ENCODE data around the gene PGAM5. TPM values are rescaled to one million over a fixed set of nuclear protein-coding genes. Genes with fewer than 3 reads are reported as not detected.
A peak's percentile ranks its signal among the peaks of the same experiment; 100 is the strongest.

The PGAM5 gene
- total and polyA plus RNA-seq, 9 of the 15 experiments (the other 6 are each of a cell fraction or from before 2014, with no cell fraction given) = 7.4 to 121 (median 69.5) TPM

GRCh38 chr12:132695431-132695830 lies 15.2 kb upstream of the PGAM5 start (continued):
- TF ChIP-seq GATA2 (CRISPR knock-in tag; IDR thresholded peaks at IDR 0.05) (no peak), ZBTB34 (CRISPR knock-in tag; IDR thresholded peaks at IDR 0.05) (no peak)

GRCh38 chr12:132698341-132698740 lies 12.3 kb upstream of the PGAM5 start:
- BruUV-seq (replicated peaks) = no TSS peak
- ChIA-PET POLR2A (interaction anchor here (1.2 kb wide), 1 partner anchor 8 kb away, joined by 3 read pairs; no protein-coding TSS in a partner anchor), CTCF (ENCODE audit: low intra/inter-chr PET ratio) (no interaction called here)
- Histone ChIP-seq H3K4me3 (no peak overlapping the region), H3K36me3 (ENCODE audit: control insufficient read depth, insufficient read depth, low read length) (peaks cover 71% of the 10 kb centered on the region; the same call in 2 of the 3 replicates), H3K9me1 (ENCODE audit: control insufficient read depth, insufficient read depth, low read length) (no peaks in the 10 kb centered on the region), H3K4me2 (ENCODE audit: insufficient read depth, low read length) (no peak overlapping the region), H3K27me3 (ENCODE audit: control insufficient read depth in 2 of 2, insufficient read depth in 2 of 2, low read length in 2 of 2) (no peaks in the 10 kb centered on the region), H3K4me1 (replicated peaks in 1 of 2; ENCODE audit: control insufficient read depth in 2 of 2, insufficient read depth in 2 of 2, low read length in 2 of 2) (peaks cover 0 to 7% of the 10 kb centered on the region in 2 experiments; a peak in 2 of 5 replicates), H3K79me2 (ENCODE audit: control insufficient read depth, insufficient read depth, low read length) (no peaks in the 10 kb centered on the region), H3K27ac (ENCODE audit: extremely low read depth, low read depth, low read length) (no peak overlapping the region), H4K20me1 (replicated peaks; ENCODE audit: control insufficient read depth, insufficient read depth, low read length) (no peaks in the 10 kb centered on the region), H2AFZ (ENCODE audit: low read depth, low read length) (no peak overlapping the region), H3K9me3 (replicated peaks; ENCODE audit: control insufficient read depth, insufficient read depth, low read depth, low read length) (no peaks in the 10 kb centered on the region), H3K9ac (ENCODE audit: insufficient read depth in 1 of 2, low read depth in 2 of 2, low read length in 2 of 2) (no peak overlapping the region)
- intact Hi-C loops (cut with micrococcal nuclease) (no loop called here), in situ Hi-C loops (cut with MboI) (no loop called here)
- ATAC-seq = no peak
- no peak for TF ChIP-seq PRPF4 (IDR thresholded peaks at IDR 0.05; ENCODE audit: insufficient read depth, low read depth, low read length, poor library complexity, severe bottlenecking)
- TF ChIP-seq JUN (IDR thresholded peaks at IDR 0.05; ENCODE audit: borderline replicate concordance, low read depth, low read length) = no peak
- no peak for TF ChIP-seq JUN (CRISPR knock-in tag; IDR thresholded peaks at IDR 0.05; ENCODE audit: borderline replicate concordance)
- TF ChIP-seq CEBPB (tag; IDR thresholded peaks at IDR 0.05) = 0 out of 2 replicates have a peak, but pooled peaks have one; percentile 30
- TF ChIP-seq POLR2B (IDR thresholded peaks at IDR 0.05; ENCODE audit: low read depth, partially characterized antibody) = no peak
- TF ChIP-seq ZSCAN32 (CRISPR knock-in tag; IDR thresholded peaks at IDR 0.05) = no peak
- 93% methylated on average over 5 of the region's 5 CpGs for WGBS (ENCODE audit: insufficient coverage, low coverage, missing lambda C conversion rate)
- no peak for FAIRE-seq
- no peak for DNase-seq (ENCODE audit: extremely low read depth in 1 of 4, low spot score in 3 of 4)
